ENCODE results near the gene FOXO1. TPM values are rescaled to one million over a fixed set of nuclear protein-coding genes. Genes with fewer than 3 reads are reported as not detected.

The FOXO1 gene
- total RNA-seq, 4 donors from 2014 or later: 9.1 to 42.3 (median 14.2) TPM

GRCh38 chr13:40582531-40582930, 83.9 kb downstream of the FOXO1 start:
- peaks cover 0 to 69% (median 23%) of the 10 kb centered on the region in 3 donors for H3K4me1 ChIP-seq
- WGBS, 2 donors: 98 to 100% methylated on average over 2 of the region's 2 CpGs

DNA sequence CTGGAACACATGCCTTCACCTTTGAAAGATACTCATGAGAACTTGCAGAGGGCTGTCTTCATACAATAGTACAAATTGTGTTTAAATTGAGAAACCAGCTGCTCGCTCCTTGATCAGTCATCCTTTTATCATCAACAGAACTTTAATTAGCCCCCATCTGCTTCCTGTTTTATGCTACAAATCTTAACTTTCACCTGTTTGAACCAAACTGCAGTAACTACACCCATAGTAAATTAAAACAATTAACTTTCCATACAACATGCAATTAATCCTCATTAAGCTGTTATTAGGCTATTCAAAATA, 85.2 kb downstream of the FOXO1 start:
- Histone ChIP-seq H3K4me1 (peaks cover 0 to 69% (median 20%) of the 10 kb centered on the region in 3 donors), H3K9me3 (peaks cover 0 to 12% (median 9%) of the 10 kb centered on the region in 3 donors), H3K27me3 (no peaks in the 10 kb centered on the region), H3K36me3 (no peaks in the 10 kb centered on the region), H3K4me3 (no peak overlapping the region), H3K27ac (no peak overlapping the region)
- DNase-seq: no peak
- intact Hi-C loops (cut with DNase I): no loop called here
- 72 to 76% methylated on average over 1 of the region's 1 CpG for WGBS, 2 donors
- TF ChIP-seq CTCF (IDR thresholded peaks at IDR 0.05) (no peak), POLR2A (IDR thresholded peaks at IDR 0.05) (no peak)

More at GRCh38 chr13:40582531-40582930, 83.9 kb downstream of the FOXO1 start:
- H3K4me3 ChIP-seq: no peak overlapping the region
- no peak overlapping the region for H3K27ac ChIP-seq
- no peaks in the 10 kb centered on the region for H3K27me3 ChIP-seq
- TF ChIP-seq POLR2A (IDR thresholded peaks at IDR 0.05) (no peak), CTCF (IDR thresholded peaks at IDR 0.05) (no peak)
- intact Hi-C loops (cut with DNase I): no loop called here
- H3K36me3 ChIP-seq: no peaks in the 10 kb centered on the region
- no peak for DNase-seq
- H3K9me3 ChIP-seq: peaks cover 0 to 12% (median 9%) of the 10 kb centered on the region in 3 donors

DNA sequence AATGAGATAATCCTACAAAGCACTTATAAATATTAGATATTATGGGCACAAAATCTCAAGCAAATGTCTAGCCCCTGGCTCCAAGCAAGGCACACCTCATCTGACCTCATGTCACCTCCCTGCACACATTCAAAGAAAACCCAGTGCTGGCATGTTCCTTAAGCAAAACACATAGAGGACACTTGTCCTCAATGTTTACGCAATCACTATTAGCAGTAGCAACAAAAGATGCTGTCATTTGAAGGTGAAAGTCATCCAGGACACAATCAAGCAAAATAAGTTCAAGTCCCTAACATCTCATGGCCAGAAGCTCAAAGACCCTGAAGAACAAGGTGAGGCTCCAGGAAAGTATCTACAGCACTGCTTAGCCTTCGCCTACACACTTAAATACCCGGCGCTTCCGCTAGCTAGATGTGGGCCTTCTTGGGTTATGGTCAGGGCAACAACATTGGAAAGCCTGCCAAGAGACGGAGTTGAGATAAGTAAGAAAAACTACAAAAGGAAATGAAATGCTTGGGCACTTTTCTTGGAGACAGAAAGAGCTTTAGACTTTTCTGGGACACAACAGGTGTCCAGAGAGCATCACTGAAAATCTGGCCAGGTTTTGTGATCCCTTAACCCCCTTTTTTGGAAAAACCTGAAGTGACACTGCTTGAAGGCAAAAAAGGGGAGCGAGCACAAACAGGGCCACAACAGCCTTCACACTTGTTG, 85.7 kb downstream of the FOXO1 start:
- Histone ChIP-seq H3K27ac (no peak overlapping the region), H3K9me3 (peaks cover 0 to 12% (median 9%) of the 10 kb centered on the region in 3 donors), H3K36me3 (no peaks in the 10 kb centered on the region), H3K4me3 (no peak overlapping the region), H3K27me3 (no peaks in the 10 kb centered on the region), H3K4me1 (peaks cover 0 to 69% (median 20%) of the 10 kb centered on the region in 3 donors)
- intact Hi-C loops (cut with DNase I): no loop called here
- WGBS, 2 donors: 86 to 88% methylated on average over 7 of the region's 7 CpGs
- TF ChIP-seq POLR2A (IDR thresholded peaks at IDR 0.05) (no peak), CTCF (IDR thresholded peaks at IDR 0.05) (no peak)
- DNase-seq: no peak

GRCh38 chr13:40579535-40579934, 86.9 kb downstream of the FOXO1 start:
- intact Hi-C loops (cut with DNase I): no loop called here
- no peak overlapping the region for H3K27ac ChIP-seq
- no peaks in the 10 kb centered on the region for H3K27me3 ChIP-seq
- 100% methylated on average over 1 to 2 of the region's 2 CpGs for WGBS, 2 donors
- H3K36me3 ChIP-seq: no peaks in the 10 kb centered on the region
- TF ChIP-seq POLR2A (IDR thresholded peaks at IDR 0.05) (no peak), CTCF (IDR thresholded peaks at IDR 0.05) (no peak)
- H3K4me3 ChIP-seq: no peak overlapping the region
- no peak for DNase-seq
- H3K9me3 ChIP-seq: peaks cover 0 to 12% (median 9%) of the 10 kb centered on the region in 3 donors
- H3K4me1 ChIP-seq: peaks cover 0 to 61% (median 16%) of the 10 kb centered on the region in 3 donors

DNA sequence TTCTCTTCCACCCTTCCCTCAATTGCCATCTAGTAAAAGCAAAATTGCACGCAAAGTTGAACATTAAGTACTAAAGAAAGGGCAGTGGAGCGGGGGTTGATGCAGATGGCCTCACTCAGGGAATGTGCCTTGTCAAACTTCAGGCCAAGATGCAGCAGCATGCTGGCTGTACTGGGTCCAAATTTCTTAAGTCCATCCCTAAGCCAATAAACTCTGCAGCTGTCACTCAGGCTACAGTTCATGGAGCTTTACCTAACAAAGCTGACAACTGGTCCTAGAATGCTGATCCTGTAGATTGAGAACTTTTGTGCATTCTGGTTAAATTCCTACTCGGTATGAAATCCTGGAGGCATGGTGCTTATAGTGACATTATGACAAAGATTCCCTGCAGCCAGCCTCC, 88.4 kb downstream of the FOXO1 start:
- Histone ChIP-seq H3K36me3 (no peaks in the 10 kb centered on the region), H3K4me3 (no peak overlapping the region), H3K27ac (no peak overlapping the region), H3K27me3 (no peaks in the 10 kb centered on the region), H3K4me1 (peaks cover 0 to 72% (median 16%) of the 10 kb centered on the region in 3 donors), H3K9me3 (peaks cover 0 to 5% (median 2%) of the 10 kb centered on the region in 3 donors)
- intact Hi-C loops (cut with DNase I): no loop called here
- TF ChIP-seq CTCF (IDR thresholded peaks at IDR 0.05): no peak
- no peak for DNase-seq
- WGBS, 2 donors: 75 to 94% methylated on average over 3 of the region's 3 CpGs

All from esophagus squamous epithelium (tissue), 5 donors.